IMR-90 (cell line): Measurements from ENCODE around the gene GRAMD2B.

Experiments
- CTCF ChIP-seq: conservative IDR thresholded peaks from 2 replicates; pipeline ENCODE4 v1.5.1; 2012; ENCODE audit warnings: mild to moderate bottlenecking, low read depth, low read length, improper control_type of control experiment
- MAFK ChIP-seq: IDR thresholded peaks from 2 replicates; pipeline ENCODE4 v1.6.1; 2012; ENCODE audit warnings: low read depth, low read length, improper control_type of control experiment

GRCh38 chr5:126376443-126376842 lies 46.8 kb upstream of the GRAMD2B start:
- no peak for TF ChIP-seq CTCF
- TF ChIP-seq MAFK, result no peak
